Astrocyte of the cerebellum (primary cell): ENCODE results near the gene ASXL1.
"Not testable (repeated sequence)": the region's sequence is repeated elsewhere in the genome, so short reads cannot be mapped to it uniquely, and the experiment has no call there.

ENCODE experiments used
- DNase-seq: peaks from one replicate; pipeline ENCODE4 v3.0.0-alpha.2; 2011; ENCODE audit warnings: low read depth
- H3K4me3 ChIP-seq: 2 replicates; pipeline ENCODE4 v1.5.1; 2011; ENCODE audit warnings: mild to moderate bottlenecking, low read depth, low read length, moderate library complexity
- in situ Hi-C: cut with HindIII; loops from 2 replicates; pipeline ENCODE4 v1.10.0; 2017; ENCODE audit warnings: low sequenced_read_pairs
- TF ChIP-seq, protein P1 (sequence below): IDR thresholded peaks from 2 replicates; pipeline ENCODE4 v1.5.1; 2012; ENCODE audit warnings: low read length, low read depth, moderate library complexity, mild to moderate bottlenecking; ENCODE audit errors: missing control alignments

ASXL1 gene

GRCh38 chr20:32463642-32464400 lies 105.7 kb downstream of the ASXL1 start:
- DNase-seq = no peak
- TF ChIP-seq, protein P1, sequence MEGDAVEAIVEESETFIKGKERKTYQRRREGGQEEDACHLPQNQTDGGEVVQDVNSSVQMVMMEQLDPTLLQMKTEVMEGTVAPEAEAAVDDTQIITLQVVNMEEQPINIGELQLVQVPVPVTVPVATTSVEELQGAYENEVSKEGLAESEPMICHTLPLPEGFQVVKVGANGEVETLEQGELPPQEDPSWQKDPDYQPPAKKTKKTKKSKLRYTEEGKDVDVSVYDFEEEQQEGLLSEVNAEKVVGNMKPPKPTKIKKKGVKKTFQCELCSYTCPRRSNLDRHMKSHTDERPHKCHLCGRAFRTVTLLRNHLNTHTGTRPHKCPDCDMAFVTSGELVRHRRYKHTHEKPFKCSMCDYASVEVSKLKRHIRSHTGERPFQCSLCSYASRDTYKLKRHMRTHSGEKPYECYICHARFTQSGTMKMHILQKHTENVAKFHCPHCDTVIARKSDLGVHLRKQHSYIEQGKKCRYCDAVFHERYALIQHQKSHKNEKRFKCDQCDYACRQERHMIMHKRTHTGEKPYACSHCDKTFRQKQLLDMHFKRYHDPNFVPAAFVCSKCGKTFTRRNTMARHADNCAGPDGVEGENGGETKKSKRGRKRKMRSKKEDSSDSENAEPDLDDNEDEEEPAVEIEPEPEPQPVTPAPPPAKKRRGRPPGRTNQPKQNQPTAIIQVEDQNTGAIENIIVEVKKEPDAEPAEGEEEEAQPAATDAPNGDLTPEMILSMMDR = no peak
- H3K4me3 ChIP-seq = no peak overlapping the region
- in situ Hi-C loops = no loop called here

DNA sequence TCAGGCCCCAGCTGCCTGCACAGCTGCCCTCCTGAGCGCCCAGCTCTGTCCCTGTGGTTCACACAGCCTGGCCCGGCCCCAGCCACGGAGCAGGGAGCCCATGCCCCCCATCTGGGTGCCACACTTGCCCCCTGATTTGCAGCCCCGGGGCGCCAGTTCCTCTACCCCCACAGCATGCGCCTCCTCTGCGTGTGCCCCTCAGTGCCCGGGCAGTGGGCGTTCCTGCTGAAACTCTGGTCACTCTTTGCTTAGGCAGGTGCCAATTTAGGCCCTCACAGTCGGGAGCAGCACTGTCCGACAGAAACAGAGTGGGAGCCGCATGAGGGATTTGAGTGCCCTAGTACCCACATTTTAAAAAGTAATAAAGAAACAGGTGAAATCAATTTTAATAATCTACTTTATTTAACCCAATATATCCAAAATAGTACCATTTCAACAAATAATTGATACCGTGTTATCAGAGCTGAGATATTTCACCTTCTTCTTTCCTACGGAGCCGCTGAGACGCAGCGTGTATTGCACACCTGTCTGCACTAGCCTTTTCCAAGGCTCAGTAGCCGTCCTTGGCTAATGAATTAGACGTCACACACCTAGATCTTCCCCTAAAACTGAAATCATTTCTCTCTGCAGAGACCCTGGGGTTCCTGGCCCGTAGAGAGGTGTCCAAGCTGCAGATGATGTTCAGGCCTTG lies 106.4 kb downstream of the ASXL1 start:
- TF ChIP-seq, protein P1 = no peak
- in situ Hi-C loops = no loop called here
- no peak for DNase-seq
- H3K4me3 ChIP-seq = no peak overlapping the region

DNA sequence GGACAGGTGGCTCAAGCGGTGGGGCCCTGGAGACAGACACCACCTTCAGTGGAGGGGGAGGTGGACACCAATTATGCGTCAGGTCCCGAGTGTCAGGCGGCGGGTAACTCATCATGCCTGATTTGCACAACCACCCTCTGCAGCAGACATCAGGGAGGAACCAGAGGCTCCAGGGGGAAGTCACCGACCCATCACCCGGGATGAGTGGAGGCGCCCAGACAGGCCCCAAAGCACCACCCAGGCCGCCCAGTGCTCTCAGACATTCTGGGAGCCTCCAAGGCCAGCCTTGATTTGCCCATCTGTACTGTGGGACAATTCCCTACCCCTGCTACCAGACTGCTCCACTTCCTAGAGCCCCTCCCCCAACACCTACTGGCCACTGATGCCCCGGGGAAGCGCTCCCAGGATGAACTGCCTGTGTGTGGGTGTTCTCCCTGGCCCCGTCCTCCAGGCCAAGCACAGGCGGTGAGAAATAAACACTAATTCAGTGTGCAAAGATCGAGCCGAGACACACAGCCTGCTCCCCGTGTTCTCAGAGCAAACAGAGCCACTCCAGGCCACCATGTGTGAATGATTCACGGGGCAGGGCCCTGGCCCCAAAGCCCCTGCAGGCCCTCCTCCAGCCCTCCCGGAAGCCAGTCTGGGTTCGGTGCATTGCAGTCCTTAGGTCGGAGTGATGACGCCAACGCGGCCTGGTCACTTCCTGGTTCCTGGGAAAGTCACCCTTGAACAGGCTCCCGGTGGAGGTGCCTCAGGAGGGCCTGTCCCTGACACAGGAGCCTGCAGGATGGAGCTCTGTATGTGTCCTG lies 107.2 kb downstream of the ASXL1 start:
- in situ Hi-C loops = no loop called here
- no peak overlapping the region for H3K4me3 ChIP-seq
- DNase-seq = no peak
- TF ChIP-seq, protein P1 = no peak

DNA sequence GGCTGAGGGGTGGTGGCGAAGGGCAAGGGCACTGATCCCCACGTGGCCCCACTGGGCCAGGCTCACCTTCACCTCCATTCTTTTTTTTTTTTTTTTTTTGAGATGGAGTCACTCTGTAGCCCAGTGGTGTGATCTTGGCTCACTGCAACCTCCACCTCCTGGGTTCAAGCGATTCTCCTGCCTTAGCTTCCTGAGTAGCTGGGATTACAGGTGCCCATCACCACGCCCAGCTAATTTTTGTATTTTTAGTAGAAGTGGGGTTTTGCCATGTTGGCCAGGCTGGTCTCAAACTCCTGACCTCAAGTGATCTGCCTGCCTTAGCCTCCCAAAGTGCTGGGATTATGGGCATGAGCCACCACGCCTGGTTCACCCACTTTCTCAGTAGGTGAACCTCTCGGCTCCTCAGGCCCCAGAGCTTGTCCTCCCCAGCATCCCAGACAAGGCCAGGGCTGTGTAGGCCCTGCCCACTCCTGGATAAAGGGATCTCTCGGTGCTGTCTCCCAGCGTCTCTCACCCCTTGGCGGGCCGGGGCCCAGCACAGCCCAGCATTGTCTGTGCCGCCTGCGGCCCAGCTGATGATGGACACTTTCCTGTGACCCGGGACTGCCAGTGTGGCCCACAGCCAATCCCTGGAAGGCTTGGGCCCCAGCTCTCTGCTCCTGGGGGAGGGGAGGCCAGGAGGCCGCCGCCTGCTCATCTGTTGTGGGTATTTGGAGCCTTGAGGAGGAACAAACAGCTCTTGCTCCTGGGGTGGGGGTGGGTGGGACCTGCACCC lies 108.0 kb downstream of the ASXL1 start:
- H3K4me3 ChIP-seq, DNase-seq, in situ Hi-C loops: not testable (repeated sequence)

GRCh38 chr20:32466739-32467505 lies 108.8 kb downstream of the ASXL1 start:
- DNase-seq = no peak
- TF ChIP-seq, protein P1 = no peak
- no peak overlapping the region for H3K4me3 ChIP-seq
- in situ Hi-C loops = no loop called here

DNA sequence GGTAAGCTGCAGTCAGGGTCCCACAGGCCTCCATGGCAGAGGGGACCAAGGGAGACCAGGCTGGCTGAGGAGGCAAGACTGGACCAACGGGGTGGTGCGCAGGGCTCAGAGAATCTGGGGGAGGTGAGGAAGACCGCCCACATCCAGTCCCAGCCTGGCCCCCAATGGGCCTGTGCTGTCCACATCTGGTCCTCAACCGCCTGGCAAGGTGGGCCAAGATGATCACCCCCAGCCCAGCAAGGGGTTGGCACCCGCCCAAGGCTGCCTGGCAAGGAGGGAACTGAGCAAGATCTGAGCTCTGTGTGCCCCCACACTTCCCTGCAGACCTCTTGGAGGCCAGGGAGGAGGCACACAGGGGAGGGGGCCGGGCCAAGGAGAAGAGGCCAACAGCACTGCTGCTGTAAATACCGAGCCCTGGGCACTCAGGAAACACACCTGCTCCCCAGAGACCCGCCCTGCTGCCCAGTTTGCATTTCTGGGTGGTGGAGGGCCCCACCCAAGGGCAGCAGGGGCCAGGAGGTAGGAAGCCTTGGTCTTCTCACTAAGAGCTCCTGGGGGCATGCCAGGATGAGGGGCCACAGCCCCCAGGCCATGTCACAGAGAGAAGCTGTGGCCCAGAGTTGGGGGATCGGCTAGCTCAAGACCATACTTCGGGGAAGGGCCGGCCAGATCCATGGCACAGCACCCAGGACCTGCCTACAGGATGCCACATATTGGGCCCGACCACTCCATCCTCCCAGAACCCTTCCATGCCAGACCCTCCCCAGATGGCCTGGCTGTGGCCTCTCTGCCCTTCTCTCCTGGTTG lies 109.6 kb downstream of the ASXL1 start:
- in situ Hi-C loops = no loop called here
- TF ChIP-seq, protein P1 = no peak
- DNase-seq = no peak
- no peak overlapping the region for H3K4me3 ChIP-seq
